Measurements from ENCODE around the gene DLG2.

Gene DLG2

GRCh38 chr11:83721263-83721662 is 1905.9 kb downstream of the DLG2 start:
- TF ChIP-seq, protein P1, sequence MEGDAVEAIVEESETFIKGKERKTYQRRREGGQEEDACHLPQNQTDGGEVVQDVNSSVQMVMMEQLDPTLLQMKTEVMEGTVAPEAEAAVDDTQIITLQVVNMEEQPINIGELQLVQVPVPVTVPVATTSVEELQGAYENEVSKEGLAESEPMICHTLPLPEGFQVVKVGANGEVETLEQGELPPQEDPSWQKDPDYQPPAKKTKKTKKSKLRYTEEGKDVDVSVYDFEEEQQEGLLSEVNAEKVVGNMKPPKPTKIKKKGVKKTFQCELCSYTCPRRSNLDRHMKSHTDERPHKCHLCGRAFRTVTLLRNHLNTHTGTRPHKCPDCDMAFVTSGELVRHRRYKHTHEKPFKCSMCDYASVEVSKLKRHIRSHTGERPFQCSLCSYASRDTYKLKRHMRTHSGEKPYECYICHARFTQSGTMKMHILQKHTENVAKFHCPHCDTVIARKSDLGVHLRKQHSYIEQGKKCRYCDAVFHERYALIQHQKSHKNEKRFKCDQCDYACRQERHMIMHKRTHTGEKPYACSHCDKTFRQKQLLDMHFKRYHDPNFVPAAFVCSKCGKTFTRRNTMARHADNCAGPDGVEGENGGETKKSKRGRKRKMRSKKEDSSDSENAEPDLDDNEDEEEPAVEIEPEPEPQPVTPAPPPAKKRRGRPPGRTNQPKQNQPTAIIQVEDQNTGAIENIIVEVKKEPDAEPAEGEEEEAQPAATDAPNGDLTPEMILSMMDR (conservative IDR thresholded peaks at IDR 0.05; ENCODE audit: low read depth, low read length) = no peak
- DNase-seq (ENCODE audit: low read depth) = no peak
- H3K4me3 ChIP-seq (ENCODE audit: low read depth, low read length) = no peak overlapping the region

DNA sequence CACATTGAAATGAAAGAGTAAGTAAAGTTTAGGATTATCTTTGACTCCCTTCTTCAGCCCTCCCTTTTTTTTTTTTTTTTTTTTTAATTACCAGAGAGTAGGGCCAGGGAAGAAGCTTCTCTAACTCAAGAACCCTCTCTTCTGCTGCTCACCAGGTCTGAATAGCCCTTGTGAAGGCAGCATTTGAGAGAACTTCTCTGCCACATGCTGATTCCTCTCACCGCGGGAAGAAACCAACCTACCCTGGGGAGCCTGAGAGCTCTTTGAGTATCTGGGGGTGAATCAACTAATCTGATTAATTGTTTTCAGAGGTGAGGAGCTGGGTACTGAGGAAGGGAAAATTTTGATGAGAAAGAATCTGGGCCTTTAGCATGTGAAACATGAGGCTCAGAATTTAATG is 1906.5 kb downstream of the DLG2 start:
- DNase-seq (ENCODE audit: low read depth) = no peak
- no peak overlapping the region for H3K4me3 ChIP-seq (ENCODE audit: low read depth, low read length)
- TF ChIP-seq, protein P1 (conservative IDR thresholded peaks at IDR 0.05; ENCODE audit: low read depth, low read length) = no peak

GRCh38 chr11:83717537-83717936 is 1909.6 kb downstream of the DLG2 start:
- DNase-seq (ENCODE audit: low read depth) = peak; percentile 22
- no peak overlapping the region for H3K4me3 ChIP-seq (ENCODE audit: low read depth, low read length)
- TF ChIP-seq, protein P1 (conservative IDR thresholded peaks at IDR 0.05; ENCODE audit: low read depth, low read length) = no peak

GRCh38 chr11:83715927-83716535 is 1911.1 kb downstream of the DLG2 start:
- H3K4me3 ChIP-seq (ENCODE audit: low read depth, low read length) = no peak overlapping the region
- DNase-seq (ENCODE audit: low read depth) = no peak
- TF ChIP-seq, protein P1 (conservative IDR thresholded peaks at IDR 0.05; ENCODE audit: low read depth, low read length) = no peak

DNA sequence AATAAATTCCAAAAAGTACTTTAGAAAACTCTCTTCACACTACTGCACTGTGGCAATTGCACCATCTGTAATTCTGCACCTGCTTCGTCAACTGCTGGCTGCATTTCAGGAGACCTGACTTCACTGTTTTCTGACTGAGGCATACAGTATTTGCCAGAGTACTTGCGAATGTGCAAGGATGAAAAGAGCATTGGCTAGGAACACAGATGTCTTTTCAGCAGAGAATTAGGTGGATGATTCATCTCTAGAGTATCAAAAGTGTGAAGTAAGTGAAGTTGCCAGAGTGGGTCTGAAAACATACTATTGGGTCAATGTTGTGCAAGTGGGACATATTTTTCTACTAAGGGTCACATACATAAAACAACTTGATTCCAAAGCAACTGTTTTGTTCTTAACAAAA is 1913.4 kb downstream of the DLG2 start:
- no peak overlapping the region for H3K4me3 ChIP-seq (ENCODE audit: low read depth, low read length)
- DNase-seq (ENCODE audit: low read depth) = peak; percentile 67
- TF ChIP-seq, protein P1 (conservative IDR thresholded peaks at IDR 0.05; ENCODE audit: low read depth, low read length) = no peak

DNA sequence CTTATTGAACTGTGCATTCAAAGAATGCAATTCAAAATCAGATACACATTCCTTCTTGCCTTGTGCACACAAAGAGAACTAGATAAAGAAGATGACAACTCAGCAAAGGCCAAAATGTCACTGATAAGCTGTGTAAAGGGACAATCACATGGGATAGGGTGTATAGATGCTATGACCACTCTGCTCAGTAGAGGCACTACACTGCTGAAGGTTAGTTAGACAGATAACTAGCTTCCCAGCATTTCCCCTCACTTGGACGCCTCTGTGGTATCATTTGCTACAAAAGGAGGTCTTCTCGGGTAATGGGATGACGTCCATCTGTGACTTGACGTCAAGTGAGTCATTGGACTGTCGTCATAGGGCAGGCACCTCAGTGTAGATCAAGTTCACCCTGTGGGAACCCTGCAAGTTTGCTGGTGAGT is 1916.0 kb downstream of the DLG2 start:
- no peak overlapping the region for H3K4me3 ChIP-seq (ENCODE audit: low read depth, low read length)
- DNase-seq (ENCODE audit: low read depth) = no peak
- TF ChIP-seq, protein P1 (conservative IDR thresholded peaks at IDR 0.05; ENCODE audit: low read depth, low read length) = no peak

- H3K4me3 ChIP-seq (ENCODE audit: low read depth, low read length) = no peak overlapping the region
- TF ChIP-seq, protein P1 (conservative IDR thresholded peaks at IDR 0.05; ENCODE audit: low read depth, low read length) = no peak
- no peak for DNase-seq (ENCODE audit: low read depth)
Measured at GRCh38 chr11:83709434-83709833, 1917.7 kb downstream of the DLG2 start.

Measured in choroid plexus epithelial cell (primary cell).